Ishikawa (cell line): Measurements from ENCODE around the gene BARHL1.

Source experiments
- CREB1 ChIP-seq: IDR thresholded peaks from 2 replicates; pipeline ENCODE4 v1.6.1; 2012; ENCODE audit warnings: low read depth
- EP300 ChIP-seq: IDR thresholded peaks from 2 replicates; pipeline ENCODE4 v1.6.1; 2012; ENCODE audit warnings: borderline replicate concordance
- RAD21 ChIP-seq: IDR thresholded peaks from 2 replicates; pipeline ENCODE4 v1.6.1; 2012; ENCODE audit warnings: low read depth
- YY1 ChIP-seq: IDR thresholded peaks from 2 replicates; pipeline ENCODE4 v1.6.1; 2012; ENCODE audit warnings: low read depth
- TF ChIP-seq, protein P1 (sequence below): IDR thresholded peaks from 2 replicates; pipeline ENCODE4 v1.6.1; 2012; ENCODE audit warnings: low read depth, mild to moderate bottlenecking

DNA sequence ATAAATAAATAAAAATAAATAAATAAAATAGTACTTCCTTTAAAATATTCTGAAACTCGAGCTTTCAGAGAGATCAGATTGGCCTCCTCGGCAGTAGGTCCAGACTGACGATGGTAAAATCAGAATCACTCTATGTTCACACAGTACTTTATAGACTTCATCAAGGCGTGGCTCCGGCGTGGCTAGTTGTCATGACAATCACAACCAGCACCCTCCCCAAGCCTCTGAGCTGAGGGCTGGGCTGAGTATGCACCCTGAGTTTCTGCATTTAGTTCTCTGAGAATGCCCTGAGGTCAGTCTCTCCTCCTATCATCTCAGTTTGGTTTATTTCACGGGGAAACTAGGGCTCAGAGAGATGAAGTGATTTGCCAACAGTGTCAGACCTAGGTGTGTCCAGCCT is 43.3 kb upstream of the BARHL1 start:
- TF ChIP-seq, protein P1, sequence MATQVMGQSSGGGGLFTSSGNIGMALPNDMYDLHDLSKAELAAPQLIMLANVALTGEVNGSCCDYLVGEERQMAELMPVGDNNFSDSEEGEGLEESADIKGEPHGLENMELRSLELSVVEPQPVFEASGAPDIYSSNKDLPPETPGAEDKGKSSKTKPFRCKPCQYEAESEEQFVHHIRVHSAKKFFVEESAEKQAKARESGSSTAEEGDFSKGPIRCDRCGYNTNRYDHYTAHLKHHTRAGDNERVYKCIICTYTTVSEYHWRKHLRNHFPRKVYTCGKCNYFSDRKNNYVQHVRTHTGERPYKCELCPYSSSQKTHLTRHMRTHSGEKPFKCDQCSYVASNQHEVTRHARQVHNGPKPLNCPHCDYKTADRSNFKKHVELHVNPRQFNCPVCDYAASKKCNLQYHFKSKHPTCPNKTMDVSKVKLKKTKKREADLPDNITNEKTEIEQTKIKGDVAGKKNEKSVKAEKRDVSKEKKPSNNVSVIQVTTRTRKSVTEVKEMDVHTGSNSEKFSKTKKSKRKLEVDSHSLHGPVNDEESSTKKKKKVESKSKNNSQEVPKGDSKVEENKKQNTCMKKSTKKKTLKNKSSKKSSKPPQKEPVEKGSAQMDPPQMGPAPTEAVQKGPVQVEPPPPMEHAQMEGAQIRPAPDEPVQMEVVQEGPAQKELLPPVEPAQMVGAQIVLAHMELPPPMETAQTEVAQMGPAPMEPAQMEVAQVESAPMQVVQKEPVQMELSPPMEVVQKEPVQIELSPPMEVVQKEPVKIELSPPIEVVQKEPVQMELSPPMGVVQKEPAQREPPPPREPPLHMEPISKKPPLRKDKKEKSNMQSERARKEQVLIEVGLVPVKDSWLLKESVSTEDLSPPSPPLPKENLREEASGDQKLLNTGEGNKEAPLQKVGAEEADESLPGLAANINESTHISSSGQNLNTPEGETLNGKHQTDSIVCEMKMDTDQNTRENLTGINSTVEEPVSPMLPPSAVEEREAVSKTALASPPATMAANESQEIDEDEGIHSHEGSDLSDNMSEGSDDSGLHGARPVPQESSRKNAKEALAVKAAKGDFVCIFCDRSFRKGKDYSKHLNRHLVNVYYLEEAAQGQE: no peak
- TF ChIP-seq EP300: no peak
- no peak for TF ChIP-seq YY1
- no peak for TF ChIP-seq RAD21
- TF ChIP-seq CREB1: no peak
